ENCODE data around the gene ZMAT5.
A peak's percentile ranks its signal among the peaks of the same experiment; 100 is the strongest.

Gene ZMAT5

DNA sequence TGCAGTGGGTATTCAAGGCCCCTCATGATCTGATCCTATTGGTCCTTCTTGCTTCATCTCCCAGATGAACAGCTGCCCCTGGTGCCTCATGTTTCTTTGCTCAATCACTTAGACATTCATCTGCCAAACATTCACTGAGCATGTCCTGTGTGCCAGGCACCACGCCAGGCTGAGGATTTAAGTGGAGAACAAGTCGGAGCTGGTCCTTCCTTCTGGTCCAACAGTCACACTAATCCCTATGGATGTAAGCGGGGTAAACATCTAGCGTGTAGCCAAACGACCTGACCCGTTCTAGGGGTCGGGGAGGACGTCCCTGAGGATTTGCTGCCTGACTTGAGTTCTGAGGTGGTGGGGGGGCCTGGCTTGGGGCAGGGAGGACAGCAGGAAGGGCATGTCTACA is 21.9 kb downstream of the ZMAT5 start (continued):
- TF ChIP-seq ZNF175 (tag by site-specific recombination; IDR thresholded peaks at IDR 0.05), result no peak

DNA sequence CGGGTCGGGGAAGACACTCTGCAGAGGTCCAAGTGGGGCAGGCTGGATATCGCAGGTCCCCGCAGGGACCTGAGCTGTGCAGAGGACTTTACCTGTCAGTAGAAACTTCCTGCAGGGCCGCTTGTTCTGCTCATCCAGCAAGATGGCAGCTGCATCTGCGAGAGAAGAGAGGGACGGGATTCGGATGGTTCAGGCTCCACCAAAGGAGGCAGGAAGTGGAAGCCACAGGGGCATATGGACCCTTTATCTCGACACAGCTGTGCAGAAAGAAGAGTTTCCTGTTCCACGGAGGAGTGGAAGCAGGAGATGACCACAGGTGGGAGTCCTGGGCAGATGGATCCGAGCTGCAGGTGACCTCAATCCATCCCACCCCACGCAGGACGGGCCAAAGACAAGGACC is 24.5 kb downstream of the ZMAT5 start:
- TF ChIP-seq ZIC2 (tag by site-specific recombination; IDR thresholded peaks at IDR 0.05), result no peak
- TF ChIP-seq ZNF785 (tag by site-specific recombination; IDR thresholded peaks at IDR 0.05), result no peak
- TF ChIP-seq ZNF366 (tag by site-specific recombination; conservative IDR thresholded peaks at IDR 0.05), result no peak
- no peak for TF ChIP-seq ZNF138 (tag by site-specific recombination; IDR thresholded peaks at IDR 0.05; ENCODE audit: borderline replicate concordance)
- no peak for TF ChIP-seq ZNF223 (tag by site-specific recombination; IDR thresholded peaks at IDR 0.05)
- no peak for TF ChIP-seq MZF1 (tag by site-specific recombination; IDR thresholded peaks at IDR 0.05; ENCODE audit: borderline replicate concordance)
- TF ChIP-seq ZNF433 (tag by site-specific recombination; IDR thresholded peaks at IDR 0.05; ENCODE audit: low read depth), result no peak
- TF ChIP-seq, protein P1, sequence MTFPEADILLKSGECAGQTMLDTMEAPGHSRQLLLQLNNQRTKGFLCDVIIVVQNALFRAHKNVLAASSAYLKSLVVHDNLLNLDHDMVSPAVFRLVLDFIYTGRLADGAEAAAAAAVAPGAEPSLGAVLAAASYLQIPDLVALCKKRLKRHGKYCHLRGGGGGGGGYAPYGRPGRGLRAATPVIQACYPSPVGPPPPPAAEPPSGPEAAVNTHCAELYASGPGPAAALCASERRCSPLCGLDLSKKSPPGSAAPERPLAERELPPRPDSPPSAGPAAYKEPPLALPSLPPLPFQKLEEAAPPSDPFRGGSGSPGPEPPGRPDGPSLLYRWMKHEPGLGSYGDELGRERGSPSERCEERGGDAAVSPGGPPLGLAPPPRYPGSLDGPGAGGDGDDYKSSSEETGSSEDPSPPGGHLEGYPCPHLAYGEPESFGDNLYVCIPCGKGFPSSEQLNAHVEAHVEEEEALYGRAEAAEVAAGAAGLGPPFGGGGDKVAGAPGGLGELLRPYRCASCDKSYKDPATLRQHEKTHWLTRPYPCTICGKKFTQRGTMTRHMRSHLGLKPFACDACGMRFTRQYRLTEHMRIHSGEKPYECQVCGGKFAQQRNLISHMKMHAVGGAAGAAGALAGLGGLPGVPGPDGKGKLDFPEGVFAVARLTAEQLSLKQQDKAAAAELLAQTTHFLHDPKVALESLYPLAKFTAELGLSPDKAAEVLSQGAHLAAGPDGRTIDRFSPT (tag by site-specific recombination; IDR thresholded peaks at IDR 0.05), result no peak
- TF ChIP-seq MEIS1 (CRISPR knock-in tag; IDR thresholded peaks at IDR 0.05; ENCODE audit: borderline replicate concordance), result no peak
- TF ChIP-seq ZNF510 (tag by site-specific recombination; IDR thresholded peaks at IDR 0.05; ENCODE audit: insufficient replicate concordance), result no peak
- TF ChIP-seq IKZF3 (tag by site-specific recombination; IDR thresholded peaks at IDR 0.05), result no peak
- no peak for TF ChIP-seq ZNF777 (tag by site-specific recombination; IDR thresholded peaks at IDR 0.05; ENCODE audit: borderline replicate concordance)
- TF ChIP-seq ZNF311 (tag by site-specific recombination; IDR thresholded peaks at IDR 0.05; ENCODE audit: borderline replicate concordance), result no peak
- no peak for TF ChIP-seq ZNF707 (tag by site-specific recombination; IDR thresholded peaks at IDR 0.05)
- no peak for TF ChIP-seq ZNF157 (tag by site-specific recombination; IDR thresholded peaks at IDR 0.05)
- TF ChIP-seq ZNF391 (tag by site-specific recombination; IDR thresholded peaks at IDR 0.05; ENCODE audit: borderline replicate concordance, low read depth), result no peak
- peaks cover 0 to 43% of the 10 kb centered on the region in 2 experiments; a peak in 2 of 3 replicates for H3K36me3 ChIP-seq (ENCODE audit: control insufficient read depth in 2 of 2, insufficient read depth in 1 of 2, low read length in 2 of 2)
- H3K9me3 ChIP-seq (ENCODE audit: control insufficient read depth, insufficient read depth, low read depth, low read length), result no peaks in the 10 kb centered on the region
- no peak overlapping the region for H3K27ac ChIP-seq (ENCODE audit: extremely low read depth, low read depth, low read length)
- ChIA-PET POLR2A (no interaction called here), CTCF (interaction anchor here (1.2 kb wide), 1 partner anchor 263 kb away, joined by 5 read pairs; no protein-coding TSS in a partner anchor)
- no peak overlapping the region for H3K4me3 ChIP-seq (ENCODE audit: low read depth, low read length)
- H3K4me1 ChIP-seq (ENCODE audit: control insufficient read depth, insufficient read depth, low read length), result no peaks in the 10 kb centered on the region

DNA sequence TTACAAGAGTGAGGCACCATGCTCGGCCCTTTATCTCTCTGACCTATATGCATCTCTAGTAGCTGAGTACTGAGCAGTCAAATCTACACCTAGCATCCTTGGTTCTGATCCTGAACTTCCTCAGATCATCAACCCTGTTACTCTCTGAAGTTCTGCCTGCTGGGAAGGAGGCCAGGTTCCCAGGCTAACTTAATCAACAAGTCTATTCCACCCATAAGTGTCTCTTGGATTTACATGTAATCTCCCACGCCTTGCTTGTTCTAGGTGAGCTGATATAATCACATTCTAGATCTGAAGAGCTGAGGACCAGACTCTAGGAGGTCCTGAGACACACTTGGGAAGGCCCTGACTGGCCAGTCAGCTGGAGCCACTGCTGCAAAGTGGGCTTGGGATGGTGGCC is 24.9 kb downstream of the ZMAT5 start:
- H3K27ac ChIP-seq (ENCODE audit: extremely low read depth, low read depth, low read length), result no peak overlapping the region
- ChIA-PET POLR2A (no interaction called here), CTCF (interaction anchor here (0.7 to 1.2 kb wide), 3 partner anchors 15 to 347 kb away, joined by 3 to 5 read pairs (median 4); no protein-coding TSS in a partner anchor)
- no peaks in the 10 kb centered on the region for H3K4me1 ChIP-seq (ENCODE audit: control insufficient read depth, insufficient read depth, low read length)
- H3K4me3 ChIP-seq (ENCODE audit: low read depth, low read length), result no peak overlapping the region
- H3K36me3 ChIP-seq (ENCODE audit: control insufficient read depth in 2 of 2, insufficient read depth in 1 of 2, low read length in 2 of 2), result peaks cover 0 to 39% of the 10 kb centered on the region in 2 experiments; a peak in 2 of 3 replicates
- H3K9me3 ChIP-seq (ENCODE audit: control insufficient read depth, insufficient read depth, low read depth, low read length), result no peaks in the 10 kb centered on the region
- TF ChIP-seq, protein P2, sequence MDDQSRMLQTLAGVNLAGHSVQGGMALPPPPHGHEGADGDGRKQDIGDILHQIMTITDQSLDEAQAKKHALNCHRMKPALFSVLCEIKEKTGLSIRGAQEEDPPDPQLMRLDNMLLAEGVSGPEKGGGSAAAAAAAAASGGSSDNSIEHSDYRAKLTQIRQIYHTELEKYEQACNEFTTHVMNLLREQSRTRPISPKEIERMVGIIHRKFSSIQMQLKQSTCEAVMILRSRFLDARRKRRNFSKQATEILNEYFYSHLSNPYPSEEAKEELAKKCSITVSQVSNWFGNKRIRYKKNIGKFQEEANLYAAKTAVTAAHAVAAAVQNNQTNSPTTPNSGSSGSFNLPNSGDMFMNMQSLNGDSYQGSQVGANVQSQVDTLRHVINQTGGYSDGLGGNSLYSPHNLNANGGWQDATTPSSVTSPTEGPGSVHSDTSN (CRISPR knock-in tag; IDR thresholded peaks at IDR 0.05), result no peak
- TF ChIP-seq SCRT2 (tag by site-specific recombination; IDR thresholded peaks at IDR 0.05), result 0 out of 2 replicates have a peak, but pooled peaks have one; percentile 16
- TF ChIP-seq ZNF621 (tag by site-specific recombination; IDR thresholded peaks at IDR 0.05), result no peak
- TF ChIP-seq ZBTB17 (tag by site-specific recombination; IDR thresholded peaks at IDR 0.05), result 0 out of 2 replicates have a peak, but pooled peaks have one; percentile 18
- no peak for TF ChIP-seq ZNF404 (tag by site-specific recombination; IDR thresholded peaks at IDR 0.05)

Measured in HEK293 (cell line).